H9 (cell line): ENCODE results near the gene SEC14L5. TPM values are rescaled to one million over a fixed set of nuclear protein-coding genes. Genes with fewer than 3 reads are reported as not detected.
A peak's percentile ranks its signal among the peaks of the same experiment; 100 is the strongest.

Experiments
- DNase-seq: peaks from one replicate; pipeline ENCODE4 v3.0.0-alpha.2; 2017
- H2AFZ ChIP-seq: one replicate; pipeline ENCODE4 v1.6.1; 2013; ENCODE audit warnings: mild to moderate bottlenecking, low read length, control low read depth, moderate library complexity
- H2AK5ac ChIP-seq: 2 replicates; pipeline ENCODE4 v1.6.1; 2013; ENCODE audit warnings: low read length, control low read depth, mixed read lengths; ENCODE audit not compliant: insufficient read length
- H2BK120ac ChIP-seq: one replicate; pipeline ENCODE4 v1.6.1; 2013; ENCODE audit warnings: low read depth, mild to moderate bottlenecking, low read length, control low read depth, inconsistent platforms; ENCODE audit not compliant: poor library complexity, severe bottlenecking
- H2BK12ac ChIP-seq: 2 replicates; pipeline ENCODE4 v1.6.1; 2013; ENCODE audit warnings: low read length, control low read depth, mixed read lengths, low read depth; ENCODE audit not compliant: insufficient read length
- H2BK15ac ChIP-seq: 2 replicates; pipeline ENCODE4 v1.6.1; 2013; ENCODE audit warnings: low read depth, low read length, control low read depth
- H2BK20ac ChIP-seq: one replicate; pipeline ENCODE4 v1.6.1; 2013; ENCODE audit warnings: low read depth, mild to moderate bottlenecking, low read length, control low read depth, inconsistent platforms; ENCODE audit not compliant: poor library complexity, severe bottlenecking
- H2BK5ac ChIP-seq: 2 replicates; pipeline ENCODE4 v1.6.1; 2013; ENCODE audit warnings: low read length, control low read depth, mixed read lengths; ENCODE audit not compliant: insufficient read length
- H3K14ac ChIP-seq: 2 replicates; pipeline ENCODE4 v1.6.1; 2013; ENCODE audit warnings: low read length, control low read depth; ENCODE audit not compliant: insufficient read depth
- H3K18ac ChIP-seq: 2 replicates; pipeline ENCODE4 v1.6.1; 2013; ENCODE audit warnings: low read depth, mild to moderate bottlenecking, mixed read lengths, low read length, control low read depth; ENCODE audit not compliant: insufficient read length
- H3K23ac ChIP-seq: 2 replicates; pipeline ENCODE4 v1.6.1; 2013; ENCODE audit warnings: low read length, control low read depth, mixed read lengths, low read depth; ENCODE audit not compliant: insufficient read length
- H3K23me2 ChIP-seq: 2 replicates; pipeline ENCODE4 v1.6.1; 2013; ENCODE audit warnings: low read depth, mild to moderate bottlenecking, mixed read lengths, low read length, control low read depth; ENCODE audit not compliant: insufficient read length, poor library complexity, severe bottlenecking
- H3K27ac ChIP-seq: 2 replicates; pipeline ENCODE4 v1.5.1; 2013; ENCODE audit warnings: low read length, control low read depth, mixed read lengths, low read depth; ENCODE audit not compliant: insufficient read length
- H3K27me3 ChIP-seq: 2 replicates; pipeline ENCODE4 v1.6.1; 2013; ENCODE audit warnings: low read length, control low read depth, inconsistent platforms; ENCODE audit not compliant: insufficient read depth
- H3K4ac ChIP-seq: 2 replicates; pipeline ENCODE4 v1.6.1; 2013; ENCODE audit warnings: low read depth, mild to moderate bottlenecking, control low read depth, inconsistent platforms, low read length, moderate library complexity
- H3K4me1 ChIP-seq: 2 replicates; pipeline ENCODE4 v1.6.1; 2013; ENCODE audit warnings: low read length, control low read depth, inconsistent platforms; ENCODE audit not compliant: insufficient read depth
- H3K4me2 ChIP-seq: 2 replicates; pipeline ENCODE4 v1.6.1; 2013; ENCODE audit warnings: low read length, control low read depth, mixed read lengths; ENCODE audit not compliant: insufficient read length, insufficient read depth
- H3K56ac ChIP-seq: 2 replicates; pipeline ENCODE4 v1.6.1; 2013; ENCODE audit warnings: low read depth, mild to moderate bottlenecking, mixed read lengths, low read length, control low read depth; ENCODE audit not compliant: insufficient read length
- H3K79me1 ChIP-seq: 2 replicates; pipeline ENCODE4 v1.6.1; 2013; ENCODE audit warnings: low read depth, mild to moderate bottlenecking, moderate library complexity, low read length, control low read depth, inconsistent platforms; ENCODE audit not compliant: insufficient read depth, poor library complexity, severe bottlenecking
- H3K79me2 ChIP-seq: 2 replicates; pipeline ENCODE4 v1.6.1; 2013; ENCODE audit warnings: low read length, control low read depth, inconsistent platforms; ENCODE audit not compliant: insufficient read depth
- H3K9ac ChIP-seq: 2 replicates; pipeline ENCODE4 v1.6.1; 2013; ENCODE audit warnings: low read length, control low read depth, mixed read lengths; ENCODE audit not compliant: insufficient read length; ENCODE audit errors: extremely low read depth
- H3K9me3 ChIP-seq: one replicate; pipeline ENCODE4 v1.6.1; 2013; ENCODE audit warnings: low read depth, low read length, inconsistent platforms; ENCODE audit not compliant: control insufficient read depth
- H3T11ph ChIP-seq: one replicate; pipeline ENCODE4 v1.6.1; 2013; ENCODE audit warnings: mild to moderate bottlenecking, low read length, control low read depth, inconsistent platforms
- H4K20me1 ChIP-seq: one replicate; pipeline ENCODE4 v1.6.1; 2013; ENCODE audit not compliant: control insufficient read depth, insufficient read length, insufficient read depth
- H4K5ac ChIP-seq: 2 replicates; pipeline ENCODE4 v1.6.1; 2013; ENCODE audit warnings: low read depth, mild to moderate bottlenecking, mixed read lengths, low read length, control low read depth; ENCODE audit not compliant: insufficient read length
- H4K8ac ChIP-seq: replicated peaks from 2 replicates; pipeline ENCODE4 v1.6.1; 2013; ENCODE audit warnings: low read length, control low read depth, mixed read lengths, low read depth; ENCODE audit not compliant: insufficient read length
- H4K91ac ChIP-seq: 2 replicates; pipeline ENCODE4 v1.6.1; 2013; ENCODE audit warnings: low read depth, mild to moderate bottlenecking, moderate library complexity, mixed read lengths, low read length, control low read depth; ENCODE audit not compliant: insufficient read length
- H3K27ac Mint-ChIP-seq, 3 experiments: 2 replicates in 2 of 3; 3 replicates in 1 of 3; pipeline ENCODE4 v1.8.0; 2020 to 2021; ENCODE audit warnings: mixed read lengths in 3 of 3, mild to moderate bottlenecking in 1 of 3, moderate library complexity in 1 of 3
- H3K27me3 Mint-ChIP-seq: 2 replicates; pipeline ENCODE4 v1.8.0; 2021; ENCODE audit warnings: low read depth, mild to moderate bottlenecking, moderate library complexity, mixed read lengths
- H3K36me3 Mint-ChIP-seq, 3 experiments: 2 replicates in 2 of 3; 3 replicates in 1 of 3; pipeline ENCODE4 v1.8.0; 2020 to 2021; ENCODE audit warnings: low read depth in 3 of 3, mixed read lengths in 3 of 3; ENCODE audit not compliant: insufficient read depth in 1 of 3
- H3K4me1 Mint-ChIP-seq, 2 experiments: 2 replicates each; pipeline ENCODE4 v1.8.0; 2020; ENCODE audit warnings: mixed read lengths in 2 of 2
- H3K4me3 Mint-ChIP-seq, 2 experiments: 2 replicates in 1 of 2; 3 replicates in 1 of 2; pipeline ENCODE4 v1.8.0; 2020 to 2021; ENCODE audit warnings: mild to moderate bottlenecking in 2 of 2, mixed read lengths in 2 of 2, moderate library complexity in 1 of 2
- H3K9me3 Mint-ChIP-seq, 2 experiments: 2 replicates in 1 of 2; 3 replicates in 1 of 2; pipeline ENCODE4 v1.8.0; 2020; ENCODE audit warnings: mild to moderate bottlenecking in 2 of 2, mixed read lengths in 2 of 2, moderate library complexity in 1 of 2
- WGBS: extraction: QIAGEN DNeasy Blood & Tissue Kit; methylation state at CpG from one replicate; pipeline ENCODE4 v1.1.7; 2013; ENCODE audit warnings: missing lambda C conversion rate, low lambda C conversion rate, mixed read lengths; ENCODE audit not compliant: insufficient read length; ENCODE audit errors: extremely low coverage; 5-methylcytosine and 5-hydroxymethylcytosine counted together
- total RNA-seq: library from RNA; stranded (reverse); gene quantifications from 2 replicates; pipeline ENCODE4 v1.2.1, GENCODE V29; 2021
- TF ChIP-seq, protein P1 (sequence below): fragments of 200-600 bp; sonication (generic); conservative IDR thresholded peaks from 3 replicates; pipeline ENCODE4 v1.8.0; 2021; ENCODE audit warnings: antibody characterized with exemption, mild to moderate bottlenecking

Gene SEC14L5
- total RNA-seq, 1 experiment from 2014 or later = 4.1 TPM

DNA sequence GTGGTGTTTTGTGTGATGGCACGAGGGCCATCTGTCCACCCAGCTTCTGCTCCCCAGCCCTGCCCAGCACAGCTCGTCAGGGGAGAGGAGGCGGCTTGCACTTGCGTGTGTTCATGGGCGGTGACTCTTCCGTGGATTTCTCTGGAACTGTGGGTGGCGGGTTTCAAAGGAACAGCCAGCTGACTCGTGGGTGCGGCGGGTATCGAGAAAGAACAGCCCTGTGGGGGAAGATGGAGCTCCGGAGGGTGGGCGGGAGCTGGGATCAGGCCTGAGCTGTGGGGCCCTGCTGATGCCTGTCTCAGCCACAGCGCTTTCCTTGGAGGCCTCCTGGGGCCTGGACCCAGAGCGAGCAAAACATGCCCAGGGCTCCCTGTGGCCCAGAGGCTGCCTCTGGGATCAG lies 62.4 kb downstream of the SEC14L5 start:
- Histone ChIP-seq H4K5ac (no peak overlapping the region), H2BK12ac (no peak overlapping the region), H2BK120ac (no peak overlapping the region), H3K14ac (no peak overlapping the region), H2BK5ac (no peak overlapping the region), H2AFZ (no peak overlapping the region), H3K23me2 (no peaks in the 10 kb centered on the region), H3K9ac (no peak overlapping the region), H3K27ac (no peak overlapping the region), H2AK5ac (no peak overlapping the region), H4K91ac (no peak overlapping the region), H3K9me3 (no peaks in the 10 kb centered on the region), H3K4me2 (no peak overlapping the region), H3T11ph (no peak overlapping the region), H3K23ac (no peak overlapping the region), H3K18ac (no peak overlapping the region), H2BK20ac (no peak overlapping the region), H3K27me3 (no peaks in the 10 kb centered on the region; the same call in 1 of the 2 replicates), H3K56ac (no peak overlapping the region), H4K20me1 (no peaks in the 10 kb centered on the region), H3K4me1 (no peaks in the 10 kb centered on the region), H3K4ac (no peak overlapping the region), H3K79me2 (no peaks in the 10 kb centered on the region), H2BK15ac (0 out of 2 replicates have a peak overlapping the region, but pooled peaks have one; percentile 29), H3K79me1 (no peaks in the 10 kb centered on the region), H4K8ac (no peak overlapping the region)
- H3K27ac Mint-ChIP-seq = no peak overlapping the region
- H3K27me3 Mint-ChIP-seq = peaks cover 19% of the 10 kb centered on the region
- TF ChIP-seq, protein P1, sequence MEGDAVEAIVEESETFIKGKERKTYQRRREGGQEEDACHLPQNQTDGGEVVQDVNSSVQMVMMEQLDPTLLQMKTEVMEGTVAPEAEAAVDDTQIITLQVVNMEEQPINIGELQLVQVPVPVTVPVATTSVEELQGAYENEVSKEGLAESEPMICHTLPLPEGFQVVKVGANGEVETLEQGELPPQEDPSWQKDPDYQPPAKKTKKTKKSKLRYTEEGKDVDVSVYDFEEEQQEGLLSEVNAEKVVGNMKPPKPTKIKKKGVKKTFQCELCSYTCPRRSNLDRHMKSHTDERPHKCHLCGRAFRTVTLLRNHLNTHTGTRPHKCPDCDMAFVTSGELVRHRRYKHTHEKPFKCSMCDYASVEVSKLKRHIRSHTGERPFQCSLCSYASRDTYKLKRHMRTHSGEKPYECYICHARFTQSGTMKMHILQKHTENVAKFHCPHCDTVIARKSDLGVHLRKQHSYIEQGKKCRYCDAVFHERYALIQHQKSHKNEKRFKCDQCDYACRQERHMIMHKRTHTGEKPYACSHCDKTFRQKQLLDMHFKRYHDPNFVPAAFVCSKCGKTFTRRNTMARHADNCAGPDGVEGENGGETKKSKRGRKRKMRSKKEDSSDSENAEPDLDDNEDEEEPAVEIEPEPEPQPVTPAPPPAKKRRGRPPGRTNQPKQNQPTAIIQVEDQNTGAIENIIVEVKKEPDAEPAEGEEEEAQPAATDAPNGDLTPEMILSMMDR = no peak
- H3K4me3 Mint-ChIP-seq = no peak overlapping the region
- H3K4me1 Mint-ChIP-seq = peaks cover 7 to 14% of the 10 kb centered on the region in 2 experiments
- no peaks in the 10 kb centered on the region; a peak in 1 of 5 replicates for H3K9me3 Mint-ChIP-seq
- DNase-seq = no peak
- WGBS = no CpG with 5 or more reads among the region's 15 CpGs
- no peaks in the 10 kb centered on the region for H3K36me3 Mint-ChIP-seq
